Posterior cingulate gyrus (tissue), 11 donors: ENCODE results near the gene ZBTB5.
"Not testable (repeated sequence)": the region's sequence is repeated elsewhere in the genome, so short reads cannot be mapped to it uniquely, and the experiment has no call there.

ENCODE experiments used
- DNase-seq, 10 donors: peaks; one replicate each; pipeline versions ENCODE4 v3.0.0 to v3.0.0-alpha.2; 2020 to 2021; ENCODE audit warnings: mixed read lengths in 3 of 10
- intact Hi-C: fragments of 100-400 bp; cut with DNase I; formaldehyde crosslinking; loops from one replicate; pipeline ENCODE4 v1.15.1; 2023

The ZBTB5 gene

DNA sequence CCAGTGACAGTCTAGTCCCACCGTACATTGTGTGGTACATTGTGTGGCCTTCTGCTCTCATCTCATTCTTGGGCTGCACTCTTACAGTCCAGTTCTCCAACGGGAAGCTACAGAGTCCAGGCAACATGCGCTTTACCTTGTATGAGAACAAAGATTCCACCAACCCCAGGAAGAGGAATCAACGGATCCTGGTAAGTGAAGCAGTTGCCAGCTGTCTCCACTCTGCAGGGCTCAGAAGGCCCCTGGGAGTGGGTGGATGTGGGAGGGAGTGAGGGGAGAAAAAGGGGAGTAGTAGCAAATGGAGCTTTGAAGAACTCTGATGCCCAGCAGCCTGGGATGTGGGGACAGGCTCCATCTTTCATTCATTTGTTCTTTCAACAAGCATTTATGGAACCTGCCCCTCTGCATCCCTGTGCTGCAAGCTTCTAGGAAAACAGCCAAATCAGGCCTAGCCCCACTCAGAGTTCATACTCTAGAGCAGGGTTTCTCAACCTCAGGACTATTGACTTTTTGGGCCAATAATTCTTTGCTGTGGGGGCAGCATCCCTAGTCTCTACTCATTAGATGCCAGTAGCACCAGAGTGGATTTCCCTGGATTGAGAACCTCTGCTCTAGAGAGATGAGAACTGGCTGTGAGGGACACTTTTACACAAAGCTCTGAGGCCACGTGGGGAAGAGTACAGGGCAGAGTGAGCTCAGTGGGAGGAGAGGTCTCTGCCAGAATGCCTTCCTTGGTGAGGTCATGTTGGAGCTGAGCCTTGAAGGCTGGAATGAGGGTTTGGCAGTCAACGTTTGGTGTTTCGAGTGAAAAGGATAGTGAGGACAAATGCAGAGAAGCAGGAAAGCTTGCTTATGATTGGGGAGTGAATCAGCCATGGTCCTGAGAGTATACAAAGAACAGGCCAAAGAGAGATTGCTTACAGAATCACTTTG lies 21.6 kb upstream of the ZBTB5 start:
- DNase-seq, result peak in 1 of 10 donors; percentile 21
- intact Hi-C loops, result loop anchor here (10.0 kb wide), 1 partner anchor 88 kb away; the partner anchor contains the start of gene FBXO10

DNA sequence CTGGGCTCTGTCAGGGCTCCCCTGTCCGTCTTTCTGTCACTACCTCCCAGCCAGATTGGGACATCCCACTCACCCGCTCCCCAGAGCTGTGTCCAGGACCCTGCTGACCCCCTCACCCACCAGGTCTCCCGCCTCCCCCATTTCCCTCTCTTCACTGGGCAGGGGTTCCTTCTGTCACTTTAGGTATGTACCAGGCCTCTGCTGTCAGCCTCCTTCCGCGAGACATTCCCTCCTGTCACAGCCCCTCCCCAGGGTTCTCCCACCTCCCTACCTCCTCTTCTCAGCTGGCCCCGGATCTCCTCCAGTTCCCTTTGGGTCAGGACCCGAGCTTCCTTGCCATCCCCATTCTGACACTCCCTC lies 21.0 kb upstream of the ZBTB5 start:
- DNase-seq, result no peak

GRCh38 chr9:37485389-37486255 lies 20.4 kb upstream of the ZBTB5 start, which contains the start of gene POLR1E:
Gene POLR1E, plus strand, starts transcription at chr9:37485948. Its CDS starts 100 bp downstream, at chr9:37486048.
- intact Hi-C loops, result loop anchor here (10.0 kb wide), 1 partner anchor 89 kb away; the partner anchor contains the start of gene FBXO10
- DNase-seq, result peak; percentile 85 to 99 (median 94)

More for the DNA sequence above, 21.0 kb upstream of the ZBTB5 start:
- intact Hi-C loops, result loop anchor here (10.0 kb wide), 1 partner anchor 89 kb away; the partner anchor contains the start of gene FBXO10

GRCh38 chr9:37480759-37481158 lies 15.5 kb upstream of the ZBTB5 start:
- intact Hi-C loops, result loop anchor here (10.0 kb wide), 1 partner anchor 94 kb away; the partner anchor contains the start of gene FBXO10
- no peak for DNase-seq

- not testable (repeated sequence) for DNase-seq
- intact Hi-C loops, result loop anchor here (5.0 kb wide), 1 partner anchor 136 kb away; no protein-coding TSS in a partner anchor
Observed at GRCh38 chr9:37477987-37478619, 12.9 kb upstream of the ZBTB5 start.

- intact Hi-C loops, result loop anchor here (5.0 kb wide), 1 partner anchor 135 kb away; no protein-coding TSS in a partner anchor
- DNase-seq, result not testable (repeated sequence)
Observed at GRCh38 chr9:37477443-37477842, 12.2 kb upstream of the ZBTB5 start.

- intact Hi-C loops, result loop anchor here (5.0 kb wide), 1 partner anchor 135 kb away; no protein-coding TSS in a partner anchor
- DNase-seq, result no peak
Observed at GRCh38 chr9:37476930-37477329, 11.7 kb upstream of the ZBTB5 start.

GRCh38 chr9:37474438-37474837 lies 9.2 kb upstream of the ZBTB5 start:
- intact Hi-C loops, result no loop called here
- no peak for DNase-seq

- DNase-seq, intact Hi-C loops: not testable (repeated sequence)
Observed at GRCh38 chr9:37473982-37474381, 8.7 kb upstream of the ZBTB5 start.

DNA sequence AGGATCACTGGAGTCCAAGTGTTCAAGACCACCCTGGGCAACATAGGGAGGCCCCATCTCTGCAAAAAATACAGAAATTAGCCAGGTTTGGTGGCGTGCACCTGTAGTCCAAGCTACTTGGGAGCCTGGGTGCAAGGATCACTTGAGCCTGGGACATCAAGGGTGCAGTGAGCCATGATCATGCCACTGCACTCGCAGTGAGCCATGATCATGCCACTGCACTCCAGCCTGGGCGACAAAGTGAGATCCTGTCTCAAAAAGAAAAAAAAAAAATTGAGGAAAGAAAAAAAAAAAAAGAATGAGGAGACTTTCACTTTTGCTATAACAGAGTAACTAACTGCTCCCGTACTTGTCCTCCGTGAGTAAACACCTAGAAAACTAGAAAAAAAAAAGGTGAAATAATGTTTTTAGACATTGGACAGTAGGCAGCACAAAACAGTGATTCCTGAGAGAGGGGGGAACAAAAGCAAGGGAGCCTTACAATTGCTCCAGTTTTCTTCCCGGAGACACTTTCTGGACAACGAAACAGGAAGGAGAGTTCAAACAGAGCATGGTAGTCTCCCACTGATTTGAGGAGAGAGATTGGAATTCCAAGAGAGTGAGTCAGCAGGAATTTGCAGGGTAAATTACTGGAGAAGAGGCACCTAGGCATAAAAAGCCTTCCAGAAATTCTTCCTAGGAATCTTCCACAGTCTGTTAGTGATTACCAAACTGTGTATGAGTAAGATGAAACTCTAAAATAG lies 6.9 kb upstream of the ZBTB5 start:
- DNase-seq, result no peak
- intact Hi-C loops, result no loop called here

- intact Hi-C loops, result no loop called here
- DNase-seq, result no peak
Observed at GRCh38 chr9:37468620-37469019, 3.4 kb upstream of the ZBTB5 start.

DNA sequence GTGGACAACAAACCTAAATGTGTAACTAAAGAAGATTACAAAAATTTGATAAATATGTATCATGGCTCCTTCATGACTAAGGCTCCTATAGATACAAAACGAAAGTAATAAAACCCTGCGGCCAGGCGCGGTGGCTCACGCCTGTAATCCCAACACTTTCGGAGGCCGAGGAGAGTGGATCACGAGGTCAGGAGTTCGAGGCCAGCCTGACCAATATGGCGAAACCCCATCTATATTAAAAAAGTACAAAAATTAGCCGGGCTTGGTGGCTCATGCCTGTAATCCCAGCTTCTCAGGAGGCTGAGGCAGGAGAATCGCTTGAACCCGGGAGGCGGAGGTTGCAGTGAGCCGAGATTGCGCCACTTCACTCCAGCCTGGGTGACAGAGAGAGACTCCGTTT lies 2.3 kb upstream of the ZBTB5 start:
- DNase-seq, intact Hi-C loops: not testable (repeated sequence)

DNA sequence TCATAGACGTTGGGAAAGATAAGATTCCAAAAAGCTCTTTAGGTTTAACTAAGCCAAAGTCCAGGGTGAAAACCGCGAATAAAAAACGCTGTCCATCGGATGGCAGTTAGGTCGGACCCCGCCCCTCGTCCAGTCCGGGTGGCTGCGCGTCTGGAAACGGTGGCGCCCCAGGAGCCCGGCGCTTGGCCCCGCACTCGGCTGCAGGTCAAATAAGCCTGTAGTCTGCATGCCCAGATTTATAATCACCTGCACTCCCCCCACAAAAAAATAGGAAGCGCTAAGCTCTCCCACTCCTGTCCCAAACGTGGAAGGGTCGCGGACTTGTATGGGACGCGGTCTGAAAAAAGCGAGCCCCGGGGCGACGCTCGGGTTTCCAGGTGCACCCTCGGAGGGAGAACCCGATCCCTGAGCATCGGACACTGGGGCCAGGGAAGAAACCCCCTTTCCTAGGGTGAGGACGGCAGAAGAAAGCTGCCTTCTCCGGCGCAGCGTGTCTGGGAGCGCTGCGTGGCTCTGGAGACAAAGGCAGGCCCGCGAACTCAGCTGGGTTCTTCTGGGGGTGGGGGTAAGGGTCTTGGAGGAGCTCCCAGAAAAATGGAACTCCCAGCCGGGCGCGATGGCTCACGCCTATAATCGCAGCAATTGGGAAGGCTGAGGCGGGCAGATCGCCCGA lies 923 bp upstream of the ZBTB5 start:
- intact Hi-C loops, result no loop called here
- DNase-seq, result peak; percentile 29 to 96 (median 70)

- intact Hi-C loops, result no loop called here
- peak; percentile 57 to 95 (median 70) for DNase-seq
Observed at GRCh38 chr9:37464426-37465248, 613 bp downstream of the ZBTB5 start.

DNA sequence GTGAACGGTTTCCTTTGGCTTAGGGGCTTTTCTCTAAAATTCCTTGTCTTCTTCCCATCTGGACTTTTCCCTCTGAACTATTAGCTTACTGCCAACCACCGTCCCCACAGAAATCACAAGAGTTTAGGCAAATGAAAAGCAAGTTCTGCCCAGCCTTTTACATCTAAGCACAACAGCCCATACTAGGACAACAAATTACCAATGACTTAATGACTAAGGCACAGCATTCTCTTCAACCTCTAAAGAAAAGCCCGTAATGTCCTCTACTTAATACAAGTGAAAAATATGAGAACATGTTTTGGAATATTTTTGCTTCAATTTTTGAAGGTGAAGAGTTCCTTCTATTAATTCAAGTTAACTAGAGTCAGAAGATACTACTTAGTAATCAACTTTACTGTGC lies 1.2 kb downstream of the ZBTB5 start:
- intact Hi-C loops, result no loop called here
- no peak for DNase-seq

DNA sequence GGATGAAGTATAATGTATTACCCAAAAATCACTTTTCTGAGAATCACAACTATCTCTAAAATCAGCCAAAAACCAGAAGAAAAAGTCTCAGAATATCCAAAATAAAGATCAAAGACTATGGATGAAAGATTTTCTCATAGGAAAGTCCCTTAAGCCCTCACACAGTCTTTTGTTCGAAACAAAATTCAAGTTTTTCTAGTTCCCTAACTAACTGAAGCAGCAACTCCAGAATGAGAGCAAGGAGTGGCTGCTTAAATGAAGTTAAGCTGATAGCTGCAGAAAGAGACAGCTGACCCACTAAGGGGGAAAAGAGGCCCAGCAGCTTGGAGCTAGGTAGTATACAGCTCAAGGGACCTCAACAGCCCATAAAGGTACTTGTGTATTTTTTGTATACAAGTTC lies 8.4 kb downstream of the ZBTB5 start:
- intact Hi-C loops, result no loop called here
- no peak for DNase-seq

DNA sequence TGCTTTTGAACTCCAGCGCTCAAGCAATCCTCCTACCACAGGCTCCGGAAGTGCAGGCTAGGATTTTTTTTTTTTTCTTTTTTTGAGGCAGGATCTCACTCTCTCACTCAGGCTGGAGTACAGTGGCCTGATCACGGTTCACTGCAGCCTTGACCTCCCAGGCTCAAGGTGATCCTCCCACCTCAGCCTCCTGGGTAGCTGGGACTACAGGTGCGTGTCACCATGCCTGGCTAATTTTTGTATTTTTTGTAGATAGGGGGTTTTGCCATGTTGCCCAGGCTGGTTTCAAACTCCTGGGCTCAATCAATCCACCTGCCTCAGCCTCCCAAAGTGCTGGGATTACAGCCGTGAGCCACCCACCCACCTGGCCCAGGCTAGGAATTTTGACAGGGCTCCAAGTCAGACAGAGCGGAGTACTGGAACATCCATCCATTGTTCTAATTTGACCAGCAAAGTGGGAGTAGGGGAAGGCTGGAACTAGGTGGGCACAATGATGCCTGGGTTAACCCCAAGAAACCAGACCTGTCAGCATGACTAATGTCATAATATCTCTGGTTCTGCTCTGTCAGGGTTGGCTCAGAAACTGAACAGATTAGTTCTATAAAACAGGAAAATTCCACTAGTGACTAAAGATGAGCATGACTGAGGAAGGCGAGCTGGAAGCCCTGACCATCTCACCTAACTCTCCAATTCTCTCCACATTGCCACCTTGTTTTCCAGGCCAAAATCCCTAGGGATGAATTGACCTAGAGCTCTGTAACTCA lies 9.2 kb downstream of the ZBTB5 start:
- DNase-seq, result no peak
- intact Hi-C loops, result no loop called here
